ENCODE data around the gene HRH1. TPM values are rescaled to one million over a fixed set of nuclear protein-coding genes. Genes with fewer than 3 reads are reported as not detected.

HRH1 gene
- 4.9 and 8.6 TPM in 2 replicates for total RNA-seq

GRCh38 chr3:11154036-11154952 is at the start of gene HRH1:
HRH1 (plus strand) TSS chr3:11154493; CDS start chr3:11259038, 104,545 bp downstream.

GRCh38 chr3:11271986-11272904 is 118.0 kb downstream of the HRH1 start, which contains the start of gene ATG7:
ATG7 (plus strand) TSS chr3:11272397; CDS start chr3:11298696, 26,299 bp downstream.

Other genes with a start within 250 kb of the HRH1 start
- gene SLC6A1, start 161.7 kb upstream of the HRH1 start, total RNA-seq: not detected in 2 replicates
- gene ATG7, start 117.9 kb downstream of the HRH1 start, total RNA-seq: 34.5 and 37.4 TPM in 2 replicates